WTC11 (cell line): Measurements from ENCODE around the gene BUB1. TPM values are rescaled to one million over a fixed set of nuclear protein-coding genes. Genes with fewer than 3 reads are reported as not detected.

Experiments used
- ATAC-seq: fragments of 200-7000 bp; cut with Tn5 transposase; 2 replicates; pipeline ENCODE4 v1.10.0; 2021; ENCODE audit warnings: mild to moderate bottlenecking, moderate library complexity
- CTCF ChIA-PET: fragments of 300-600 bp; sonication (Branson Sonifier 250); formaldehyde crosslinking; loops from one replicate; lab custom pipeline; 2021; ENCODE audit warnings: antibody characterized with exemption; lab: Charles Lee
- POLR2A ChIA-PET: fragments of 350-600 bp; sonication (Branson Sonifier 250); formaldehyde crosslinking; loops from one replicate; lab custom pipeline; 2021; ENCODE audit warnings: antibody characterized with exemption; lab: Charles Lee
- DNase-seq: peaks from one replicate; pipeline ENCODE4 v3.0.0; 2021; ENCODE audit warnings: low spot score
- H3K27ac Mint-ChIP-seq: 2 replicates; pipeline ENCODE4 v1.8.0; 2021; ENCODE audit warnings: mixed read lengths
- H3K27me3 Mint-ChIP-seq: 2 replicates; pipeline ENCODE4 v1.8.0; 2021; ENCODE audit warnings: low read depth, mild to moderate bottlenecking, moderate library complexity, mixed read lengths
- H3K36me3 Mint-ChIP-seq: 2 replicates; pipeline ENCODE4 v1.8.0; 2021; ENCODE audit warnings: mixed read lengths
- H3K4me1 Mint-ChIP-seq: 2 replicates; pipeline ENCODE4 v1.8.0; 2022; ENCODE audit warnings: mixed read lengths
- H3K4me3 Mint-ChIP-seq: 2 replicates; pipeline ENCODE4 v1.8.0; 2021; ENCODE audit warnings: mild to moderate bottlenecking, moderate library complexity, mixed read lengths
- H3K9me3 Mint-ChIP-seq: 2 replicates; pipeline ENCODE4 v1.8.0; 2021; ENCODE audit warnings: mixed read lengths
- CREB1 ChIP-seq: sonication (generic); formaldehyde crosslinking; IDR thresholded peaks from 2 replicates; pipeline ENCODE4 v1.8.0; 2023; ENCODE audit warnings: mild to moderate bottlenecking, missing genetic modification reagents
- FOXJ3 ChIP-seq: sonication (generic); formaldehyde crosslinking; IDR thresholded peaks from 2 replicates; pipeline ENCODE4 v1.9.0; 2021; ENCODE audit warnings: missing genetic modification reagents, mild to moderate bottlenecking, borderline replicate concordance
- GRHL2 ChIP-seq: fragments of 250-450 bp; sonication (Bioruptor Pico); IDR thresholded peaks from 2 replicates; pipeline ENCODE4 v1.8.0; 2022; ENCODE audit warnings: mild to moderate bottlenecking, moderate library complexity; ENCODE audit not compliant: insufficient replicate concordance, severe bottlenecking
- HMGA2 ChIP-seq: fragments of 250-450 bp; sonication (Bioruptor Pico); IDR thresholded peaks from 2 replicates; pipeline ENCODE4 v1.4.0; 2021; ENCODE audit warnings: mild to moderate bottlenecking, moderate library complexity
- JAZF1 ChIP-seq: fragments of 250-450 bp; sonication (Bioruptor Pico); IDR thresholded peaks from 2 replicates; pipeline ENCODE4 v1.9.0; 2021; ENCODE audit warnings: moderate library complexity, mild to moderate bottlenecking, inconsistent platforms
- JUN ChIP-seq: sonication (generic); formaldehyde crosslinking; IDR thresholded peaks from 2 replicates; pipeline ENCODE4 v1.8.0; 2023; ENCODE audit warnings: mild to moderate bottlenecking, missing genetic modification reagents
- MXD4 ChIP-seq: fragments of 250-450 bp; sonication (Bioruptor Pico); IDR thresholded peaks from 2 replicates; pipeline ENCODE4 v1.8.0; 2021; ENCODE audit warnings: mild to moderate bottlenecking, moderate library complexity, borderline replicate concordance
- NR3C1 ChIP-seq: sonication (generic); formaldehyde crosslinking; conservative IDR thresholded peaks from 2 replicates; pipeline ENCODE4 v1.8.1; 2023; ENCODE audit warnings: low read depth, mild to moderate bottlenecking, missing genetic modification reagents
- OVOL2 ChIP-seq: fragments of 250-450 bp; sonication (Bioruptor Pico); IDR thresholded peaks from 2 replicates; pipeline ENCODE4 v1.9.0; 2021; ENCODE audit warnings: mild to moderate bottlenecking, borderline replicate concordance
- SMAD4 ChIP-seq: sonication (generic); formaldehyde crosslinking; IDR thresholded peaks from 2 replicates; pipeline ENCODE4 v1.8.0; 2022; ENCODE audit warnings: mild to moderate bottlenecking, missing genetic modification reagents
- TCF7 ChIP-seq: sonication (generic); formaldehyde crosslinking; IDR thresholded peaks from 2 replicates; pipeline ENCODE4 v1.8.0; 2022; ENCODE audit warnings: mild to moderate bottlenecking, low read depth, missing genetic modification reagents, moderate library complexity
- ZNF138 ChIP-seq: sonication (generic); formaldehyde crosslinking; conservative IDR thresholded peaks from 2 replicates; pipeline ENCODE4 v1.8.1; 2022; ENCODE audit warnings: mild to moderate bottlenecking, moderate library complexity, missing genetic modification reagents
- ZNF219 ChIP-seq: sonication (generic); formaldehyde crosslinking; IDR thresholded peaks from 2 replicates; pipeline ENCODE4 v1.8.0; 2023; ENCODE audit warnings: missing genetic modification reagents, mild to moderate bottlenecking, borderline replicate concordance
- ZNF263 ChIP-seq: sonication (generic); formaldehyde crosslinking; IDR thresholded peaks from 2 replicates; pipeline ENCODE4 v1.8.1; 2022; ENCODE audit warnings: low read depth, mild to moderate bottlenecking, moderate library complexity, missing genetic modification reagents
- ZNF423 ChIP-seq: fragments of 250-450 bp; sonication (Bioruptor Pico); IDR thresholded peaks from 2 replicates; pipeline ENCODE4 v2.1.2; 2022; ENCODE audit warnings: mild to moderate bottlenecking, moderate library complexity
- ZNF671 ChIP-seq: fragments of 250-450 bp; sonication (Bioruptor Pico); IDR thresholded peaks from 2 replicates; pipeline ENCODE4 v1.8.0; 2021; ENCODE audit warnings: mild to moderate bottlenecking
- total RNA-seq: library from RNA; stranded (reverse); gene quantifications from 3 replicates; pipeline ENCODE4 v1.2.3, GENCODE V29; 2021
- TF ChIP-seq, protein P1 (sequence below): fragments of 250-450 bp; sonication (Bioruptor Pico); IDR thresholded peaks from 2 replicates; pipeline ENCODE4 v1.9.0; 2021; ENCODE audit warnings: mild to moderate bottlenecking, borderline replicate concordance
- TF ChIP-seq, protein P2 (sequence below): fragments of 250-450 bp; sonication (Bioruptor Pico); IDR thresholded peaks from 2 replicates; pipeline ENCODE4 v1.9.0; 2021; ENCODE audit warnings: mild to moderate bottlenecking
- TF ChIP-seq, protein P3 (sequence below): fragments of 200-600 bp; IDR thresholded peaks from 2 replicates; pipeline ENCODE4 v1.8.0; 2022; ENCODE audit warnings: antibody characterized with exemption
- TF ChIP-seq, protein P4 (sequence below): sonication (generic); formaldehyde crosslinking; IDR thresholded peaks from 2 replicates; pipeline ENCODE4 v1.8.0; 2022; ENCODE audit warnings: mild to moderate bottlenecking, missing genetic modification reagents
- TF ChIP-seq, protein P5 (sequence below): sonication (generic); formaldehyde crosslinking; IDR thresholded peaks from 2 replicates; pipeline ENCODE4 v1.8.1; 2023; ENCODE audit warnings: mild to moderate bottlenecking, missing genetic modification reagents, moderate library complexity
- TF ChIP-seq, protein P6 (sequence below): sonication (generic); formaldehyde crosslinking; IDR thresholded peaks from 2 replicates; pipeline ENCODE4 v1.8.1; 2022; ENCODE audit warnings: mild to moderate bottlenecking, moderate library complexity, missing genetic modification reagents
- TF ChIP-seq, protein P7 (sequence below): sonication (generic); formaldehyde crosslinking; IDR thresholded peaks from 2 replicates; pipeline ENCODE4 v1.8.0; 2022; ENCODE audit warnings: mild to moderate bottlenecking, missing genetic modification reagents
- TF ChIP-seq, protein P8 (sequence below): fragments of 250-450 bp; sonication (Bioruptor Pico); IDR thresholded peaks from 2 replicates; pipeline ENCODE4 v1.9.0; 2021; ENCODE audit warnings: mild to moderate bottlenecking

The BUB1 gene
- total RNA-seq, 1 experiment from 2014 or later = 116 TPM

DNA sequence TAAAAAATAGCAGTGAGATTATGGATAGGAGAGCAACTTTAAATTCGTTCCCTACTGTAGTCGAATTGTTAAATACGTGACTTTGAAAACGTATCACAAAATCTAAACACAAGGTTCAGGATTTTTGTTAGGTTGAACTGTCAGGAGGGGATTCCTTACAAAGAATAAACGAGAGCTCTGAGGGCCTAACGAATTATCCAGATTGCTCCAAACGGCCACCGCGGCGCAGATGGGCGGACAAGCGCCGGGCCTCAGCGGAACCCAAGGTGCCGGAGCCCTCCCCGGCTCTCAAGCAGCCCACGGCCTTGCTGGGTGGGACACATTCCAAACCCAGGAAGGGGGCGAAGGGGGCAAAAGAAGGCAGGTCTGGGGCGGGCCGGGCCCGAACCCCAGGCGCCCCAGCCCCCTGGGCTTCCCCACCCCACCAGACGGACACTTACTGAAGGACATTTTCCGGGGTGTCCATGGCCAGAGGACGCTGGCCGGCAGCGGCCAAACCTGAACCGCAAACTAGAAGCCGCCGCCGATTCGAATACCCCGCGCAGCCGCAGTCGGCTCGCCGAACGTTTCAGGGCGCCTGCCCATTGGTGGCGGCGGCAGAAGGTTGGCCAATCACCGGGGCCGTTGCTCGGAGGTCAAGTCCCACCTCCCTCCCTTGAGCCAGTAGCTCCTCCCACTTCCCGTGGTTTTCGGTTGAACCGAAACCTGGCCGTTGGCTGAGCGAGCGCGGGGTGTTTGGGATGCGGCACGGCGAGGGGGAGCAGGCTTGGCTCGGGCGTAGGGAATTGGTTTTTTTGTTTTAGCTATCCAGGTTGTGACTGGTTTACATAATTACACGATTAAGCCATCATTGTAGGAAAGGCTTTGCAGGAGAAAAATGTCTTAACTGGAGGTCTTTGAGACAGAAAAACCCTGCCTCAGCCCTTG is at the start of gene BUB1 (continued):
- TF ChIP-seq, protein P1, sequence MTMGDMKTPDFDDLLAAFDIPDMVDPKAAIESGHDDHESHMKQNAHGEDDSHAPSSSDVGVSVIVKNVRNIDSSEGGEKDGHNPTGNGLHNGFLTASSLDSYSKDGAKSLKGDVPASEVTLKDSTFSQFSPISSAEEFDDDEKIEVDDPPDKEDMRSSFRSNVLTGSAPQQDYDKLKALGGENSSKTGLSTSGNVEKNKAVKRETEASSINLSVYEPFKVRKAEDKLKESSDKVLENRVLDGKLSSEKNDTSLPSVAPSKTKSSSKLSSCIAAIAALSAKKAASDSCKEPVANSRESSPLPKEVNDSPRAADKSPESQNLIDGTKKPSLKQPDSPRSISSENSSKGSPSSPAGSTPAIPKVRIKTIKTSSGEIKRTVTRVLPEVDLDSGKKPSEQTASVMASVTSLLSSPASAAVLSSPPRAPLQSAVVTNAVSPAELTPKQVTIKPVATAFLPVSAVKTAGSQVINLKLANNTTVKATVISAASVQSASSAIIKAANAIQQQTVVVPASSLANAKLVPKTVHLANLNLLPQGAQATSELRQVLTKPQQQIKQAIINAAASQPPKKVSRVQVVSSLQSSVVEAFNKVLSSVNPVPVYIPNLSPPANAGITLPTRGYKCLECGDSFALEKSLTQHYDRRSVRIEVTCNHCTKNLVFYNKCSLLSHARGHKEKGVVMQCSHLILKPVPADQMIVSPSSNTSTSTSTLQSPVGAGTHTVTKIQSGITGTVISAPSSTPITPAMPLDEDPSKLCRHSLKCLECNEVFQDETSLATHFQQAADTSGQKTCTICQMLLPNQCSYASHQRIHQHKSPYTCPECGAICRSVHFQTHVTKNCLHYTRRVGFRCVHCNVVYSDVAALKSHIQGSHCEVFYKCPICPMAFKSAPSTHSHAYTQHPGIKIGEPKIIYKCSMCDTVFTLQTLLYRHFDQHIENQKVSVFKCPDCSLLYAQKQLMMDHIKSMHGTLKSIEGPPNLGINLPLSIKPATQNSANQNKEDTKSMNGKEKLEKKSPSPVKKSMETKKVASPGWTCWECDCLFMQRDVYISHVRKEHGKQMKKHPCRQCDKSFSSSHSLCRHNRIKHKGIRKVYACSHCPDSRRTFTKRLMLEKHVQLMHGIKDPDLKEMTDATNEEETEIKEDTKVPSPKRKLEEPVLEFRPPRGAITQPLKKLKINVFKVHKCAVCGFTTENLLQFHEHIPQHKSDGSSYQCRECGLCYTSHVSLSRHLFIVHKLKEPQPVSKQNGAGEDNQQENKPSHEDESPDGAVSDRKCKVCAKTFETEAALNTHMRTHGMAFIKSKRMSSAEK (CRISPR knock-in tag) = no peak
- TF ChIP-seq NR3C1 (CRISPR knock-in tag) (no peak), SMAD4 (CRISPR knock-in tag) (no peak), CREB1 (CRISPR knock-in tag) (no peak), OVOL2 (CRISPR knock-in tag) (no peak), JAZF1 (CRISPR knock-in tag) (no peak), FOXJ3 (CRISPR knock-in tag) (no peak), HMGA2 (no peak), TCF7 (CRISPR knock-in tag) (no peak), GRHL2 (no peak)
- TF ChIP-seq, protein P2, sequence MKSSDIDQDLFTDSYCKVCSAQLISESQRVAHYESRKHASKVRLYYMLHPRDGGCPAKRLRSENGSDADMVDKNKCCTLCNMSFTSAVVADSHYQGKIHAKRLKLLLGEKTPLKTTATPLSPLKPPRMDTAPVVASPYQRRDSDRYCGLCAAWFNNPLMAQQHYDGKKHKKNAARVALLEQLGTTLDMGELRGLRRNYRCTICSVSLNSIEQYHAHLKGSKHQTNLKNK = no peak
- TF ChIP-seq, protein P3, sequence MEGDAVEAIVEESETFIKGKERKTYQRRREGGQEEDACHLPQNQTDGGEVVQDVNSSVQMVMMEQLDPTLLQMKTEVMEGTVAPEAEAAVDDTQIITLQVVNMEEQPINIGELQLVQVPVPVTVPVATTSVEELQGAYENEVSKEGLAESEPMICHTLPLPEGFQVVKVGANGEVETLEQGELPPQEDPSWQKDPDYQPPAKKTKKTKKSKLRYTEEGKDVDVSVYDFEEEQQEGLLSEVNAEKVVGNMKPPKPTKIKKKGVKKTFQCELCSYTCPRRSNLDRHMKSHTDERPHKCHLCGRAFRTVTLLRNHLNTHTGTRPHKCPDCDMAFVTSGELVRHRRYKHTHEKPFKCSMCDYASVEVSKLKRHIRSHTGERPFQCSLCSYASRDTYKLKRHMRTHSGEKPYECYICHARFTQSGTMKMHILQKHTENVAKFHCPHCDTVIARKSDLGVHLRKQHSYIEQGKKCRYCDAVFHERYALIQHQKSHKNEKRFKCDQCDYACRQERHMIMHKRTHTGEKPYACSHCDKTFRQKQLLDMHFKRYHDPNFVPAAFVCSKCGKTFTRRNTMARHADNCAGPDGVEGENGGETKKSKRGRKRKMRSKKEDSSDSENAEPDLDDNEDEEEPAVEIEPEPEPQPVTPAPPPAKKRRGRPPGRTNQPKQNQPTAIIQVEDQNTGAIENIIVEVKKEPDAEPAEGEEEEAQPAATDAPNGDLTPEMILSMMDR = no peak
- TF ChIP-seq, protein P4, sequence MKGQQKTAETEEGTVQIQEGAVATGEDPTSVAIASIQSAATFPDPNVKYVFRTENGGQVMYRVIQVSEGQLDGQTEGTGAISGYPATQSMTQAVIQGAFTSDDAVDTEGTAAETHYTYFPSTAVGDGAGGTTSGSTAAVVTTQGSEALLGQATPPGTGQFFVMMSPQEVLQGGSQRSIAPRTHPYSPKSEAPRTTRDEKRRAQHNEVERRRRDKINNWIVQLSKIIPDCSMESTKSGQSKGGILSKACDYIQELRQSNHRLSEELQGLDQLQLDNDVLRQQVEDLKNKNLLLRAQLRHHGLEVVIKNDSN (CRISPR knock-in tag) = no peak
- TF ChIP-seq, protein P5, sequence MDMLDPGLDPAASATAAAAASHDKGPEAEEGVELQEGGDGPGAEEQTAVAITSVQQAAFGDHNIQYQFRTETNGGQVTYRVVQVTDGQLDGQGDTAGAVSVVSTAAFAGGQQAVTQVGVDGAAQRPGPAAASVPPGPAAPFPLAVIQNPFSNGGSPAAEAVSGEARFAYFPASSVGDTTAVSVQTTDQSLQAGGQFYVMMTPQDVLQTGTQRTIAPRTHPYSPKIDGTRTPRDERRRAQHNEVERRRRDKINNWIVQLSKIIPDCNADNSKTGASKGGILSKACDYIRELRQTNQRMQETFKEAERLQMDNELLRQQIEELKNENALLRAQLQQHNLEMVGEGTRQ = no peak
- TF ChIP-seq, protein P6, sequence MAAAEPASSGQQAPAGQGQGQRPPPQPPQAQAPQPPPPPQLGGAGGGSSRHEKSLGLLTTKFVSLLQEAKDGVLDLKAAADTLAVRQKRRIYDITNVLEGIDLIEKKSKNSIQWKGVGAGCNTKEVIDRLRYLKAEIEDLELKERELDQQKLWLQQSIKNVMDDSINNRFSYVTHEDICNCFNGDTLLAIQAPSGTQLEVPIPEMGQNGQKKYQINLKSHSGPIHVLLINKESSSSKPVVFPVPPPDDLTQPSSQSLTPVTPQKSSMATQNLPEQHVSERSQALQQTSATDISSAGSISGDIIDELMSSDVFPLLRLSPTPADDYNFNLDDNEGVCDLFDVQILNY (CRISPR knock-in tag) = peak; percentile 43; the same call in 1 of the 2 replicates

DNA sequence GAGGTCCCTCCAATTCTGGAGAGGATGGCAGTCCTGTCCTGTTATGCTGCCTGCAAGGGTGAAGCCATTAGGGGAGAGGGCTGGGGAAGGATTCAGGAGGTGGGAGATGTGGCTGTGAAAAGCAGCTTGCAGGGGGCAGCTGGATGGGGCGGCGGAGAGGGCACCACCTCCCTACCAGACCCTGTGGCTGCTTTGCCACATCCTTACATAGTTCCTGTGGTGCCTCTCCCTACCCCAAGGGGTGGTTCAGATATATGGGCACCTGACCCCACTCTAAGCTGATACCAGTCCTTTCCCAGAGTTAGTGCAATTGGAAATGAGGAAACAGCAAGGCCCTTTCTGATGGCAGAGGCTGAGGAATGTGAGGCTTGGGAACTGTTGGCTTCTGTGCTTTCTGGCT is 48.4 kb upstream of the BUB1 start:
- peaks cover 28% of the 10 kb centered on the region for H3K4me1 Mint-ChIP-seq
- CTCF ChIA-PET = no interaction called here
- no peak for DNase-seq
- ATAC-seq = no peak
- no peaks in the 10 kb centered on the region for H3K36me3 Mint-ChIP-seq
- H3K27me3 Mint-ChIP-seq = peaks cover 23% of the 10 kb centered on the region
- POLR2A ChIA-PET = no interaction called here
- peaks cover 2% of the 10 kb centered on the region; the same call in 1 of the 2 replicates for H3K9me3 Mint-ChIP-seq
- H3K4me3 Mint-ChIP-seq = no peak overlapping the region
- H3K27ac Mint-ChIP-seq = no peak overlapping the region
- TF ChIP-seq, protein P7, sequence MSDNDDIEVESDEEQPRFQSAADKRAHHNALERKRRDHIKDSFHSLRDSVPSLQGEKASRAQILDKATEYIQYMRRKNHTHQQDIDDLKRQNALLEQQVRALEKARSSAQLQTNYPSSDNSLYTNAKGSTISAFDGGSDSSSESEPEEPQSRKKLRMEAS (CRISPR knock-in tag) = no peak
- TF ChIP-seq ZNF671 (CRISPR knock-in tag) (no peak), JUN (no peak), ZNF423 (CRISPR knock-in tag) (no peak), ZNF263 (CRISPR knock-in tag) (no peak), MXD4 (CRISPR knock-in tag) (no peak), ZNF138 (CRISPR knock-in tag) (no peak), ZNF219 (CRISPR knock-in tag) (no peak)
- TF ChIP-seq, protein P8, sequence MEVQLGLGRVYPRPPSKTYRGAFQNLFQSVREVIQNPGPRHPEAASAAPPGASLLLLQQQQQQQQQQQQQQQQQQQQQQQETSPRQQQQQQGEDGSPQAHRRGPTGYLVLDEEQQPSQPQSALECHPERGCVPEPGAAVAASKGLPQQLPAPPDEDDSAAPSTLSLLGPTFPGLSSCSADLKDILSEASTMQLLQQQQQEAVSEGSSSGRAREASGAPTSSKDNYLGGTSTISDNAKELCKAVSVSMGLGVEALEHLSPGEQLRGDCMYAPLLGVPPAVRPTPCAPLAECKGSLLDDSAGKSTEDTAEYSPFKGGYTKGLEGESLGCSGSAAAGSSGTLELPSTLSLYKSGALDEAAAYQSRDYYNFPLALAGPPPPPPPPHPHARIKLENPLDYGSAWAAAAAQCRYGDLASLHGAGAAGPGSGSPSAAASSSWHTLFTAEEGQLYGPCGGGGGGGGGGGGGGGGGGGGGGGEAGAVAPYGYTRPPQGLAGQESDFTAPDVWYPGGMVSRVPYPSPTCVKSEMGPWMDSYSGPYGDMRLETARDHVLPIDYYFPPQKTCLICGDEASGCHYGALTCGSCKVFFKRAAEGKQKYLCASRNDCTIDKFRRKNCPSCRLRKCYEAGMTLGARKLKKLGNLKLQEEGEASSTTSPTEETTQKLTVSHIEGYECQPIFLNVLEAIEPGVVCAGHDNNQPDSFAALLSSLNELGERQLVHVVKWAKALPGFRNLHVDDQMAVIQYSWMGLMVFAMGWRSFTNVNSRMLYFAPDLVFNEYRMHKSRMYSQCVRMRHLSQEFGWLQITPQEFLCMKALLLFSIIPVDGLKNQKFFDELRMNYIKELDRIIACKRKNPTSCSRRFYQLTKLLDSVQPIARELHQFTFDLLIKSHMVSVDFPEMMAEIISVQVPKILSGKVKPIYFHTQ (CRISPR knock-in tag) = no peak
